ENCODE results near the gene IL4I1.

DNA sequence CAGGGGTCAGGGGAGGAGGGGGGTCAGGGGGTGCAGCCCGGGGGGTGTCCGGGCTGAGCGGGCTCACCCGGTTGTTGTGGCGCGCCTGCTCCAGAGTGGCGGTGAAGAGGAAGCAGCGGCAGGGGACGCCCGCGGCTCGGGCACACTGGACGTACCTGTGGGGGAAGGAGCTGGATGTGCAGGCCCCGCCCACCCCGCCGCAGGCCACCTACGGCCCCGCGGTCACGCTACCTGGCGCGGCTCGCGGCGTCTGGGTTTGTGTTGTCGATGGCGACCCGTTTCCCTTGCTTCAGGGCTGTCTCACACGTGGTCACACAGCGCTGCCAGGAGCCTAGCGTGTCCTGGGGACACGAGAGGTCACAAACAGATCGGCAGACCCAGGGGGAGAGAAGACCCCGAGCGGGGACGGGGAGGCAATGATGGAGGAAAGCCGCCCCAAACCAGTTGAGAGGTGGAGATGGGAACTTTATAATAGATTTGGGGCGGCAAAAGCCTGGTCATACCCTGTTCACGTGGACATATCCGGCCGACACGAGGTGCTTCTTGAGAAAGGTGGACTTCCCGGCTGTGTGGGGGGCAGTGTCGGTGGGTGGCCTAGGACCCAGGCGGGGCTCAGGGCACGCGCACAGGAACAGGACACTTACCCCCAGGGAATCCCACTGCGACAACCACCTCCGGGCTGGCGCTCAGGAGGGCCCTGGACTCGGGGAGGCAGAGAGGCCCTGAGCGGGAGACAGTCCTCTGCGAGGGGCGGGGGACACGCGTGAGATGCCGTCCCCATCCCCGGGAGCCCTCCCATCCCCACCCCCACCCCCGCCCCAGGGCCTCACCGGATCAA, 34.9 kb downstream of the IL4I1 start:
- TF ChIP-seq TCF7L2 (IDR thresholded peaks at IDR 0.05; ENCODE audit: borderline replicate concordance, extremely low read depth, insufficient read depth, insufficient read length), result no peak
- TF ChIP-seq, protein P1, sequence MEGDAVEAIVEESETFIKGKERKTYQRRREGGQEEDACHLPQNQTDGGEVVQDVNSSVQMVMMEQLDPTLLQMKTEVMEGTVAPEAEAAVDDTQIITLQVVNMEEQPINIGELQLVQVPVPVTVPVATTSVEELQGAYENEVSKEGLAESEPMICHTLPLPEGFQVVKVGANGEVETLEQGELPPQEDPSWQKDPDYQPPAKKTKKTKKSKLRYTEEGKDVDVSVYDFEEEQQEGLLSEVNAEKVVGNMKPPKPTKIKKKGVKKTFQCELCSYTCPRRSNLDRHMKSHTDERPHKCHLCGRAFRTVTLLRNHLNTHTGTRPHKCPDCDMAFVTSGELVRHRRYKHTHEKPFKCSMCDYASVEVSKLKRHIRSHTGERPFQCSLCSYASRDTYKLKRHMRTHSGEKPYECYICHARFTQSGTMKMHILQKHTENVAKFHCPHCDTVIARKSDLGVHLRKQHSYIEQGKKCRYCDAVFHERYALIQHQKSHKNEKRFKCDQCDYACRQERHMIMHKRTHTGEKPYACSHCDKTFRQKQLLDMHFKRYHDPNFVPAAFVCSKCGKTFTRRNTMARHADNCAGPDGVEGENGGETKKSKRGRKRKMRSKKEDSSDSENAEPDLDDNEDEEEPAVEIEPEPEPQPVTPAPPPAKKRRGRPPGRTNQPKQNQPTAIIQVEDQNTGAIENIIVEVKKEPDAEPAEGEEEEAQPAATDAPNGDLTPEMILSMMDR (IDR thresholded peaks at IDR 0.05 in 2 of 3, conservative IDR thresholded peaks at IDR 0.05 in 1 of 3; ENCODE audit: borderline replicate concordance in 1 of 3, insufficient read depth in 1 of 3, low read depth in 2 of 3, low read length in 2 of 3), result no peak
- no peak for TF ChIP-seq POLR2A (IDR thresholded peaks at IDR 0.05; ENCODE audit: borderline replicate concordance, extremely low read depth, insufficient read depth, insufficient read length)
- no peak; the same call in 1 of the 2 replicates for TF ChIP-seq POLR2AphosphoS5 (IDR thresholded peaks at IDR 0.05; ENCODE audit: low read depth, low read length)
- TF ChIP-seq RAD21 (IDR thresholded peaks at IDR 0.05; ENCODE audit: low read depth), result no peak
- no peak for TF ChIP-seq YY1 (IDR thresholded peaks at IDR 0.05; ENCODE audit: extremely low read depth, insufficient replicate concordance, low read depth, low read length)
- no peak for TF ChIP-seq EZH2 (IDR thresholded peaks at IDR 0.05)
- TF ChIP-seq, protein P2, sequence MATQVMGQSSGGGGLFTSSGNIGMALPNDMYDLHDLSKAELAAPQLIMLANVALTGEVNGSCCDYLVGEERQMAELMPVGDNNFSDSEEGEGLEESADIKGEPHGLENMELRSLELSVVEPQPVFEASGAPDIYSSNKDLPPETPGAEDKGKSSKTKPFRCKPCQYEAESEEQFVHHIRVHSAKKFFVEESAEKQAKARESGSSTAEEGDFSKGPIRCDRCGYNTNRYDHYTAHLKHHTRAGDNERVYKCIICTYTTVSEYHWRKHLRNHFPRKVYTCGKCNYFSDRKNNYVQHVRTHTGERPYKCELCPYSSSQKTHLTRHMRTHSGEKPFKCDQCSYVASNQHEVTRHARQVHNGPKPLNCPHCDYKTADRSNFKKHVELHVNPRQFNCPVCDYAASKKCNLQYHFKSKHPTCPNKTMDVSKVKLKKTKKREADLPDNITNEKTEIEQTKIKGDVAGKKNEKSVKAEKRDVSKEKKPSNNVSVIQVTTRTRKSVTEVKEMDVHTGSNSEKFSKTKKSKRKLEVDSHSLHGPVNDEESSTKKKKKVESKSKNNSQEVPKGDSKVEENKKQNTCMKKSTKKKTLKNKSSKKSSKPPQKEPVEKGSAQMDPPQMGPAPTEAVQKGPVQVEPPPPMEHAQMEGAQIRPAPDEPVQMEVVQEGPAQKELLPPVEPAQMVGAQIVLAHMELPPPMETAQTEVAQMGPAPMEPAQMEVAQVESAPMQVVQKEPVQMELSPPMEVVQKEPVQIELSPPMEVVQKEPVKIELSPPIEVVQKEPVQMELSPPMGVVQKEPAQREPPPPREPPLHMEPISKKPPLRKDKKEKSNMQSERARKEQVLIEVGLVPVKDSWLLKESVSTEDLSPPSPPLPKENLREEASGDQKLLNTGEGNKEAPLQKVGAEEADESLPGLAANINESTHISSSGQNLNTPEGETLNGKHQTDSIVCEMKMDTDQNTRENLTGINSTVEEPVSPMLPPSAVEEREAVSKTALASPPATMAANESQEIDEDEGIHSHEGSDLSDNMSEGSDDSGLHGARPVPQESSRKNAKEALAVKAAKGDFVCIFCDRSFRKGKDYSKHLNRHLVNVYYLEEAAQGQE (IDR thresholded peaks at IDR 0.05; ENCODE audit: low read depth), result no peak
